GM12864 (cell line): ENCODE measurements around the gene CFAP74.

Experiments used
- DNase-seq: peaks from one replicate; pipeline ENCODE4 v3.0.0-alpha.2; 2011; ENCODE audit warnings: low read depth
- H3K4me3 ChIP-seq: 2 replicates; pipeline ENCODE4 v1.5.1; 2011; ENCODE audit warnings: mild to moderate bottlenecking, low read depth, low read length, control low read depth
- CTCF ChIP-seq: IDR thresholded peaks from 2 replicates; pipeline ENCODE4 v1.5.1; 2011; ENCODE audit warnings: low read depth, mild to moderate bottlenecking, moderate library complexity, low read length, control low read depth, inconsistent platforms; ENCODE audit errors: missing control alignments

The CFAP74 gene

GRCh38 chr1:1996207-1996651, 7.4 kb downstream of the CFAP74 start:
- no peak for TF ChIP-seq CTCF
- H3K4me3 ChIP-seq: no peak overlapping the region
- DNase-seq: no peak

- H3K4me3 ChIP-seq: no peak overlapping the region
- DNase-seq: no peak
- TF ChIP-seq CTCF: no peak
These were observed 9.1 kb downstream of the CFAP74 start for GRCh38 chr1:1994536-1994935.

- DNase-seq: no peak
- no peak overlapping the region for H3K4me3 ChIP-seq
- TF ChIP-seq CTCF: no peak
These were observed 13.4 kb downstream of the CFAP74 start for GRCh38 chr1:1990222-1990621.

GRCh38 chr1:1989789-1990188, 13.8 kb downstream of the CFAP74 start:
- no peak overlapping the region for H3K4me3 ChIP-seq
- DNase-seq: no peak
- no peak for TF ChIP-seq CTCF

GRCh38 chr1:1989102-1989542, 14.5 kb downstream of the CFAP74 start:
- no peak for DNase-seq
- H3K4me3 ChIP-seq: no peak overlapping the region
- TF ChIP-seq CTCF: no peak

- TF ChIP-seq CTCF: no peak
- DNase-seq: no peak
- H3K4me3 ChIP-seq: no peak overlapping the region
These were observed 15.3 kb downstream of the CFAP74 start for GRCh38 chr1:1988061-1988945.

- DNase-seq: no peak
- no peak for TF ChIP-seq CTCF
- H3K4me3 ChIP-seq: no peak overlapping the region
These were observed 16.5 kb downstream of the CFAP74 start for GRCh38 chr1:1987142-1987510.
